Measurements from ENCODE around the gene CHST14.

DNA sequence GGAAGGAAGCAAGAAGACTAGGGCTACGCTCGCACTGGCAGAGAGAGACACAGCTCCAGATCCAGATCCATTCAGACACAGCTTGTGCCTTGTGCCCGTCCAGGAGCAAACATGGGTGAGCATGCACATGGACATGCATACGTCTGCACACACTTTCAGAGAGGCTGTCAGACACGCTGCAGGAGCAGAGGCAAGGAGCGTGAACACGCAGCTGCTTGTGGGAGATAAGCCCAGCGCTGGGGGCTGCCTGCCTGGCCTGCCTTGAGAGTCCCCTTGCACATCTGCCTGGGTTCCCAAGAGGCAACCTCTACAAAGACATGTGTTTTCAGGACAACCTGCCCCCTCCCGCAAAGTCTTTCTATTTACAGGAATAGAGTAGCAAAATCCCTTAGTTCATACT, 43.6 kb upstream of the CHST14 start:
- TF ChIP-seq YY1 (IDR thresholded peaks at IDR 0.05; ENCODE audit: insufficient read depth, insufficient read length) (no peak), SUZ12 (IDR thresholded peaks at IDR 0.05; ENCODE audit: extremely low read depth, insufficient read depth, insufficient read length) (no peak), ZNF274 (IDR thresholded peaks at IDR 0.05; ENCODE audit: low read depth, low read length) (no peak)
